H1 (cell line): ENCODE measurements around the gene SNTG2. TPM values are rescaled to one million over a fixed set of nuclear protein-coding genes. Genes with fewer than 3 reads are reported as not detected.

Experiments used
- ASH2L ChIP-seq: fragments of 200-600, 300-600 bp; sonication (generic); IDR thresholded peaks from one replicate; pipeline ENCODE4 v1.7.1; 2017; ENCODE audit warnings: low read length
- ATF3 ChIP-seq: IDR thresholded peaks from 2 replicates; pipeline ENCODE4 v1.6.1; 2011; ENCODE audit warnings: low read depth, mild to moderate bottlenecking, low read length; ENCODE audit not compliant: insufficient read depth
- CBX8 ChIP-seq: fragments of 300-800, 300-1000 bp; sonication (generic); IDR thresholded peaks from 2 replicates; pipeline ENCODE4 v1.7.1; 2016; ENCODE audit warnings: low read depth, low read length, borderline replicate concordance
- CTCF ChIP-seq, 3 experiments: IDR thresholded peaks; 1 replicate in 2 of 3; 2 replicates in 1 of 3; pipeline versions ENCODE4 v1.5.1 to v1.6.1; 2011; ENCODE audit warnings: low read length in 3 of 3, mild to moderate bottlenecking in 3 of 3, inconsistent platforms in 2 of 3, low read depth in 1 of 3, moderate library complexity in 1 of 3; ENCODE audit not compliant: insufficient read depth in 1 of 3; ENCODE audit errors: control extremely low read depth in 1 of 3
- EZH2 ChIP-seq: fragments of 200-600 bp; sonication (generic); IDR thresholded peaks from 2 replicates; pipeline ENCODE4 v1.7.1; 2012; ENCODE audit warnings: low read depth, mild to moderate bottlenecking, moderate library complexity, low read length, inconsistent platforms; ENCODE audit not compliant: severe bottlenecking
- FOSL1 ChIP-seq: IDR thresholded peaks from 2 replicates; pipeline ENCODE4 v1.6.1; 2011; ENCODE audit warnings: mild to moderate bottlenecking, low read depth, low read length, moderate library complexity; ENCODE audit not compliant: insufficient read depth
- POU5F1 ChIP-seq: IDR thresholded peaks from 2 replicates; pipeline ENCODE4 v1.6.1; 2011; ENCODE audit warnings: low read depth, mild to moderate bottlenecking, low read length, moderate library complexity
- polyA plus RNA-seq, 7 experiments: library from polyadenylated mRNA; depleted of rRNA in 3 of 7; stranded (reverse) in 5 of 7; unstranded in 2 of 7; fragments of >200 nt in 5 of 7; fragments of 200-250 nt in 2 of 7; gene quantifications; 1 replicate in 5 of 7; 2 replicates in 1 of 7; 4 replicates in 1 of 7; pipeline versions ENCODE4 v1.2.1 to v1.2.3, GENCODE V29; 2011 to 2013; ENCODE audit warnings: missing spikeins in 2 of 7, mixed read lengths in 2 of 7
- total RNA-seq: library from RNA; stranded (reverse); fragmentation: NEBNext Ultra II Directional; extraction: Animal tissue kit (Norgen Biotek cat#: 25700); gene quantifications from 2 replicates; pipeline ENCODE4 v1.2.1, GENCODE V29; 2021

SNTG2 gene
- total and polyA plus RNA-seq, 2 of the 8 experiments (the other 6 are each of a cell fraction or from before 2014, with no cell fraction given) = 6.6 to 18.1 TPM

GRCh38 chr2:1301056-1301455 lies 350.4 kb downstream of the SNTG2 start (continued):
- TF ChIP-seq CTCF (IDR thresholded peaks at IDR 0.05; ENCODE audit: control extremely low read depth in 1 of 3, insufficient read depth in 1 of 3, low read depth in 1 of 3, low read length in 3 of 3) = no peak
- TF ChIP-seq ASH2L = no peak
- TF ChIP-seq ATF3 = no peak
- no peak for TF ChIP-seq CBX8
- TF ChIP-seq POU5F1 = no peak
- no peak for TF ChIP-seq EZH2
- TF ChIP-seq FOSL1 = no peak
